Astrocyte (in vitro differentiated cells and primary cell): Measurements from ENCODE around the gene SAMSN1. TPM values are rescaled to one million over a fixed set of nuclear protein-coding genes. Genes with fewer than 3 reads are reported as not detected.

Experiments used
- DNase-seq: peaks from one replicate; pipeline ENCODE4 v3.0.0-alpha.2; 2010; ENCODE audit warnings: low read depth
- FAIRE-seq: peaks from 2 replicates; lab custom pipeline; 2011; peaks lifted over from hg19 to GRCh38; lab: Jason Lieb, UNC
- H2AFZ ChIP-seq: 2 replicates; pipeline ENCODE4 v1.6.0; 2012; ENCODE audit warnings: low read depth, low read length, inconsistent platforms
- H3K27ac ChIP-seq: 2 replicates; pipeline ENCODE4 v1.5.1; 2011; ENCODE audit warnings: low read depth, low read length, inconsistent platforms
- H3K27me3 ChIP-seq: 2 replicates; pipeline ENCODE4 v1.6.0; 2011; ENCODE audit warnings: low read length, inconsistent platforms; ENCODE audit not compliant: insufficient read depth
- H3K36me3 ChIP-seq: 2 replicates; pipeline ENCODE4 v1.5.1; 2011; ENCODE audit warnings: low read length, inconsistent platforms; ENCODE audit not compliant: insufficient read depth
- H3K4me1 ChIP-seq: 2 replicates; pipeline ENCODE4 v1.5.1; 2011; ENCODE audit warnings: low read length, inconsistent platforms; ENCODE audit not compliant: insufficient read depth
- H3K4me2 ChIP-seq: 2 replicates; pipeline ENCODE4 v1.6.0; 2012; ENCODE audit warnings: low read length, inconsistent platforms
- H3K4me3 ChIP-seq: 2 replicates; pipeline ENCODE4 v1.5.1; 2011; ENCODE audit warnings: low read depth, mild to moderate bottlenecking, low read length, inconsistent platforms; ENCODE audit not compliant: insufficient read depth
- H3K79me2 ChIP-seq: 2 replicates; pipeline ENCODE4 v1.6.0; 2012; ENCODE audit warnings: mild to moderate bottlenecking, low read length, inconsistent platforms; ENCODE audit not compliant: insufficient read depth
- H3K9ac ChIP-seq: 2 replicates; pipeline ENCODE4 v1.6.0; 2012; ENCODE audit warnings: mild to moderate bottlenecking, low read length, inconsistent platforms
- H3K9me3 ChIP-seq: 2 replicates; pipeline ENCODE4 v1.5.1; 2012; ENCODE audit warnings: low read depth, mild to moderate bottlenecking, low read length, inconsistent platforms; ENCODE audit not compliant: insufficient read depth
- H4K20me1 ChIP-seq: 2 replicates; pipeline ENCODE4 v1.6.0; 2012; ENCODE audit warnings: low read length, inconsistent platforms; ENCODE audit not compliant: insufficient read depth
- H3K27ac Mint-ChIP-seq: one replicate; pipeline ENCODE4 v1.8.0; 2021; ENCODE audit warnings: mild to moderate bottlenecking, mixed read lengths; ENCODE audit not compliant: unreplicated experiment
- H3K27me3 Mint-ChIP-seq: one replicate; pipeline ENCODE4 v1.8.0; 2021; ENCODE audit warnings: low read depth, mixed read lengths; ENCODE audit not compliant: unreplicated experiment
- H3K36me3 Mint-ChIP-seq: one replicate; pipeline ENCODE4 v1.8.0; 2021; ENCODE audit warnings: low read depth, mixed read lengths; ENCODE audit not compliant: unreplicated experiment
- H3K4me1 Mint-ChIP-seq: one replicate; pipeline ENCODE4 v1.8.0; 2021; ENCODE audit warnings: low read depth, mixed read lengths; ENCODE audit not compliant: unreplicated experiment
- H3K4me3 Mint-ChIP-seq: one replicate; pipeline ENCODE4 v1.8.0; 2021; ENCODE audit warnings: mild to moderate bottlenecking, moderate library complexity, mixed read lengths; ENCODE audit not compliant: unreplicated experiment
- H3K9me3 Mint-ChIP-seq: one replicate; pipeline ENCODE4 v1.8.0; 2021; ENCODE audit warnings: mild to moderate bottlenecking, mixed read lengths; ENCODE audit not compliant: unreplicated experiment
- EZH2 ChIP-seq: IDR thresholded peaks from 2 replicates; pipeline ENCODE4 v1.6.1; 2012; ENCODE audit warnings: mild to moderate bottlenecking, low read length, inconsistent platforms; ENCODE audit not compliant: insufficient read depth
- total RNA-seq: library from RNA; stranded (reverse); gene quantifications from 2 replicates; pipeline ENCODE4 v1.2.1, GENCODE V29; 2021
- TF ChIP-seq, protein P1 (sequence below): IDR thresholded peaks from 2 replicates; pipeline ENCODE4 v1.5.1; 2011; ENCODE audit warnings: low read depth, mild to moderate bottlenecking, inconsistent platforms, low read length, moderate library complexity; ENCODE audit not compliant: insufficient read depth

The SAMSN1 gene
- total RNA-seq, 1 donor from 2014 or later, result 0.09 TPM

DNA sequence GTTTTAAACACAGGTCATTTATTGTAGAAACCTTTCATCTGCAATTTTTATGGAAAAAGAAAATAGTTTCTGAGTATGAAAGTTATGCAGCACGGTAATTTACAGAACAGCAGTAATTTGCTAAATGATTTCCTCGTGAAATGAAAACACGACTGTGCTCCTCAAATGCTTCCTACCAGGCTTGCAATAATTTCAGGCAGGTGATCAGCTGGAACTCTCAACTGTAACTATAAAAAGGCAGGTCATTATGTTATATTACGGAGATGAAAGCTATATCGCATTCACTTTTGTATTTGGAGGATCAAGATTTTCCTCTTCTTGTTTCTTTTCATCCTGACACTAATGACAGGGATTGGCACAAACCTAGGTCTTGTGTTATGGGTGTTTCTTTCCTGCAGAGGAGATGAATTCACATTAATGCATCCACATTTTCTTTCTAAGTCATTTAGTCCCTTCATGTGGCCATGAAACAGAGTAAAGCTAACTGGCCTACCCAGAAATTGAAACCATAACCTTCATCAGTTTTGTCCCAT lies 57.4 kb downstream of the SAMSN1 start:
- Histone ChIP-seq H3K27me3 (no peaks in the 10 kb centered on the region), H3K4me3 (no peak overlapping the region), H3K27ac (no peak overlapping the region), H4K20me1 (no peaks in the 10 kb centered on the region), H3K9ac (no peak overlapping the region), H2AFZ (no peak overlapping the region), H3K4me1 (no peaks in the 10 kb centered on the region), H3K36me3 (no peaks in the 10 kb centered on the region), H3K4me2 (no peak overlapping the region), H3K79me2 (no peaks in the 10 kb centered on the region), H3K9me3 (no peaks in the 10 kb centered on the region)
- Mint-ChIP-seq H3K4me3 (no peak overlapping the region), H3K27me3 (peaks cover under 1% of the 10 kb centered on the region), H3K4me1 (peaks cover 5% of the 10 kb centered on the region), H3K36me3 (no peaks in the 10 kb centered on the region), H3K27ac (no peak overlapping the region), H3K9me3 (no peaks in the 10 kb centered on the region)
- FAIRE-seq, result no peak
- TF ChIP-seq, protein P1, sequence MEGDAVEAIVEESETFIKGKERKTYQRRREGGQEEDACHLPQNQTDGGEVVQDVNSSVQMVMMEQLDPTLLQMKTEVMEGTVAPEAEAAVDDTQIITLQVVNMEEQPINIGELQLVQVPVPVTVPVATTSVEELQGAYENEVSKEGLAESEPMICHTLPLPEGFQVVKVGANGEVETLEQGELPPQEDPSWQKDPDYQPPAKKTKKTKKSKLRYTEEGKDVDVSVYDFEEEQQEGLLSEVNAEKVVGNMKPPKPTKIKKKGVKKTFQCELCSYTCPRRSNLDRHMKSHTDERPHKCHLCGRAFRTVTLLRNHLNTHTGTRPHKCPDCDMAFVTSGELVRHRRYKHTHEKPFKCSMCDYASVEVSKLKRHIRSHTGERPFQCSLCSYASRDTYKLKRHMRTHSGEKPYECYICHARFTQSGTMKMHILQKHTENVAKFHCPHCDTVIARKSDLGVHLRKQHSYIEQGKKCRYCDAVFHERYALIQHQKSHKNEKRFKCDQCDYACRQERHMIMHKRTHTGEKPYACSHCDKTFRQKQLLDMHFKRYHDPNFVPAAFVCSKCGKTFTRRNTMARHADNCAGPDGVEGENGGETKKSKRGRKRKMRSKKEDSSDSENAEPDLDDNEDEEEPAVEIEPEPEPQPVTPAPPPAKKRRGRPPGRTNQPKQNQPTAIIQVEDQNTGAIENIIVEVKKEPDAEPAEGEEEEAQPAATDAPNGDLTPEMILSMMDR, result no peak
- no peak for TF ChIP-seq EZH2
- no peak for DNase-seq

DNA sequence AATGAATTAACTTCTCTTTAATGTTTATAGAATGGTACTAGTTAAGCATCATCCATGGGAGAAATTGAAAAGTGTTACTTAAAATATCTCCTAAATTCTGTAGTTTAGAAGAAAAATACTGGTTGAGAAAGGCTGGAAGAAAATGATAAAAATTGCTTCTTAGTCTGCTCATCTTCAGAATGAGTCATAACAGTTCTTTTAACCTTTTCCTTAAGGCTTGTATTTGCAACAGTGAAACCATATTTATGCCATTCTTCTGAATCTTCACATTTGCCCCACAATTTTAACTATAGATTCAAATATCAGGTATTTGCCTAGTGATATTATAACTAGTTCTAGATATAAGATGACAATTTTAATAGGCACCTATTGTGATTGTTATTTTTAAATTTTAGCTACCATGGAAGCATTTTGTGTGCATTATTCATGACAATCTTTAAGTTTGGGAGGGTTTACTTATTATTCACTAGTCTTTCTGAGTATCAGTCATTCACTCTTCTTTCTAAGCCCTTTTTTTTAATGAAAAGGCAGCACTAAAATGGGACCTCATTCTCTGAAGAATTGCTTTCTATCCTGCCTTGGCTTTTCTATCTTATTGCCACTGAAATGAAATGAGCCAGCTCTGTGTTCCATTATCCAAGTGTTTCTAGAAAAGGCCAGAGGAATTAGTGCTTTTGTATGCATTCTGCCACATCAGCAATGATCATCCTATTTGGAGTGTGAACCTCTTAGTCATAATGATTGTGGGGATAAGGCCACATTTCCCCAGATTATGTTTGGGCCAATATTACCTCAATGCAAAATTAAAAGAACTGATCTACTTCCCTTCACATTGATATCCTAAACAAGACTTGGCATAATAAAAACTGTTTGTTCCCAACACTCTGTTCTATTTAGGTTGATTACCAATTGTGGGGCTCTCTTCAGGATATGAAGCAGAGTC lies 58.4 kb downstream of the SAMSN1 start:
- H3K27ac Mint-ChIP-seq, result no peak overlapping the region
- Histone ChIP-seq H3K4me1 (no peaks in the 10 kb centered on the region), H3K27me3 (no peaks in the 10 kb centered on the region), H3K9me3 (no peaks in the 10 kb centered on the region), H2AFZ (no peak overlapping the region), H3K4me3 (no peak overlapping the region), H3K36me3 (no peaks in the 10 kb centered on the region), H3K79me2 (no peaks in the 10 kb centered on the region), H4K20me1 (no peaks in the 10 kb centered on the region), H3K9ac (no peak overlapping the region), H3K4me2 (no peak overlapping the region), H3K27ac (no peak overlapping the region)
- DNase-seq, result no peak
- no peaks in the 10 kb centered on the region for H3K27me3 Mint-ChIP-seq
- H3K36me3 Mint-ChIP-seq, result no peaks in the 10 kb centered on the region
- no peak overlapping the region for H3K4me3 Mint-ChIP-seq
- FAIRE-seq, result no peak
- TF ChIP-seq, protein P1, result no peak
- TF ChIP-seq EZH2, result no peak
- H3K9me3 Mint-ChIP-seq, result no peaks in the 10 kb centered on the region
- H3K4me1 Mint-ChIP-seq, result peaks cover 5% of the 10 kb centered on the region
